MM.1S (cell line): ENCODE measurements around the gene ITGB5.

Experiments
- EZH2 ChIP-seq: fragments of 300-600 bp; sonication (generic); optimal IDR thresholded peaks from 2 replicates; pipeline ENCODE3; 2017; ENCODE audit warnings: low read depth, mild to moderate bottlenecking, antibody characterized with exemption, low read length, mixed read lengths
- EZH2phosphoT487 ChIP-seq: fragments of 300-600 bp; sonication (generic); IDR thresholded peaks from 2 replicates; pipeline ENCODE4 v1.6.1; 2018; ENCODE audit warnings: antibody characterized with exemption, low read length
- TF ChIP-seq, protein P1 (sequence below): fragments of 300-600 bp; sonication (generic); IDR thresholded peaks from 2 replicates; pipeline ENCODE4 v1.5.1; 2016; ENCODE audit warnings: antibody characterized with exemption, low read length, mixed read lengths

DNA sequence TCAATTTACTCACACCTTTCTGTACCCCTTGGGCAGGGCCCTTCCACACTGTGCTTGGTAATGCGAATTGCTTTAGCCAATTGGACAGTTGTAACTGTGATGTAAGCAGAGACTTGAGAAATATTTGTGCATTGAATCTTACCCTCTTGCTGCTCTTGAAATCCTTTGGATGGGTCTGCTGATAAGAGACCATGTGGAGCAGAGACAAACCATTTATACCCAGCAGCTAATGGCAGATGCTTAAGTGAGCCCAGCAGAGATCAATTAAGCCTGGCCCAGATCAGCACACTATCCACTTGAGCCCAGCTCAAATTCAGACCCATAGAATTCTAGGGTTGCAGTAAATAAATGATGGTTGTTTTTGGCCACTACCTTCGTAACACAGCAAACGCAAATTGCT is 28.1 kb upstream of the ITGB5 start:
- TF ChIP-seq, protein P1, sequence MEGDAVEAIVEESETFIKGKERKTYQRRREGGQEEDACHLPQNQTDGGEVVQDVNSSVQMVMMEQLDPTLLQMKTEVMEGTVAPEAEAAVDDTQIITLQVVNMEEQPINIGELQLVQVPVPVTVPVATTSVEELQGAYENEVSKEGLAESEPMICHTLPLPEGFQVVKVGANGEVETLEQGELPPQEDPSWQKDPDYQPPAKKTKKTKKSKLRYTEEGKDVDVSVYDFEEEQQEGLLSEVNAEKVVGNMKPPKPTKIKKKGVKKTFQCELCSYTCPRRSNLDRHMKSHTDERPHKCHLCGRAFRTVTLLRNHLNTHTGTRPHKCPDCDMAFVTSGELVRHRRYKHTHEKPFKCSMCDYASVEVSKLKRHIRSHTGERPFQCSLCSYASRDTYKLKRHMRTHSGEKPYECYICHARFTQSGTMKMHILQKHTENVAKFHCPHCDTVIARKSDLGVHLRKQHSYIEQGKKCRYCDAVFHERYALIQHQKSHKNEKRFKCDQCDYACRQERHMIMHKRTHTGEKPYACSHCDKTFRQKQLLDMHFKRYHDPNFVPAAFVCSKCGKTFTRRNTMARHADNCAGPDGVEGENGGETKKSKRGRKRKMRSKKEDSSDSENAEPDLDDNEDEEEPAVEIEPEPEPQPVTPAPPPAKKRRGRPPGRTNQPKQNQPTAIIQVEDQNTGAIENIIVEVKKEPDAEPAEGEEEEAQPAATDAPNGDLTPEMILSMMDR = no peak
- no peak for TF ChIP-seq EZH2
- no peak for TF ChIP-seq EZH2phosphoT487
